Measurements from ENCODE around the gene SMAD5. TPM values are rescaled to one million over a fixed set of nuclear protein-coding genes. Genes with fewer than 3 reads are reported as not detected.

SMAD5 gene
- total and polyA plus RNA-seq, 5 donors from 2014 or later = 3.5 to 12.0 (median 4.5) TPM

DNA sequence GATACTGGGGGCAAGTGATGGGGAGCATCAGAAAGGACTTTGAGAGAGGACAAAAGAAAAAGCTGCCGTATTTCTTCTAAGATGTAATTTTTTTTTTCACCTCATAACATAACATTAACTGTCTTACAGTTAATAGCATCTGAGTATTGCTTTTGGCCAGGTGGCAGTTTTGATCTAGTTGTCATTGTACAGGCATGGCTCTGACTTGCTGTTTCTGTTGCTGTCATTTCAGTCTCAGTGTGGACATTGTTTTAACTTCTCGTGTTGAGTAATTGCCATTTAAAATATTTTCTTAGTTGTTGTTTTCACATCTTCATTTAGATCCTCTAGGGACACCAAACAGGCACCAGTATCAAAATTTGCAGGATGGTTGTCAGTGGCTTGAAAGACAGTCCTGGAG lies 12.4 kb downstream of the SMAD5 start:
- Histone ChIP-seq H3K27me3 (ENCODE audit: control insufficient read depth, insufficient read depth, low read length) (no peaks in the 10 kb centered on the region), H3K36me3 (ENCODE audit: control insufficient read depth, insufficient read depth, low read length) (no peaks in the 10 kb centered on the region), H3K4me3 (ENCODE audit: low read depth, low read length) (no peak overlapping the region), H3K27ac (ENCODE audit: insufficient read depth, low read length, poor library complexity, severe bottlenecking) (no peak overlapping the region), H3K9me3 (ENCODE audit: control insufficient read depth in 2 of 2, low read length in 2 of 2) (no peaks in the 10 kb centered on the region), H3K4me1 (ENCODE audit: control insufficient read depth, insufficient read depth, low read length, poor library complexity, severe bottlenecking) (no peaks in the 10 kb centered on the region)
- H3K9me3 Mint-ChIP-seq = peaks cover 0 to 2% (median 0%) of the 10 kb centered on the region in 7 donors
- no peaks in the 10 kb centered on the region for H3K27me3 Mint-ChIP-seq
- ATAC-seq (ENCODE audit: low read depth in 2 of 2) (no peak), DNase-seq (no peak)
- H3K36me3 Mint-ChIP-seq = no peaks in the 10 kb centered on the region
- no peak overlapping the region for H3K27ac Mint-ChIP-seq
- no peaks in the 10 kb centered on the region for H3K4me1 Mint-ChIP-seq
- H3K4me3 Mint-ChIP-seq = no peak overlapping the region

DNA sequence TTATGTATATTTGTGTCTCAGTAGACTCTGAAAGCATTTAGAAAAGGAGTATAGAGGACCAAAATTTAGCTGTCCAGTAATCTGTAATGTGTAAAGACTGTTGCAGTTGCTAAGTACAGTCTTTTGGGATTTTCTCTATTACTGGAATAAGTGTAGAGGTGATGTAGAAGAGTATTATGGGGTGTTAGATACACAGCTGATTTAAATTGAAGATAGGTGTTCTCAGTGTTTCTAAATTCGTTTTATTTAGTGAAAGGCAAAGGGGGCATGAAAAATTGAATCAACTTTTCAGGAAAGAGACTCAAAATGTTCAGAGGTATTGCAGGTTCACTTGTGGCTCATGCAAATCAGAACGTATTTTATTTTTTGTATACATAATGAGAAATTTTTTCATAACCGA lies 13.6 kb downstream of the SMAD5 start:
- H3K27ac Mint-ChIP-seq = no peak overlapping the region
- no peak for DNase-seq
- Histone ChIP-seq H3K36me3 (ENCODE audit: control insufficient read depth, insufficient read depth, low read length) (no peaks in the 10 kb centered on the region), H3K4me3 (ENCODE audit: low read depth, low read length) (no peak overlapping the region), H3K27me3 (ENCODE audit: control insufficient read depth, insufficient read depth, low read length) (no peaks in the 10 kb centered on the region), H3K27ac (ENCODE audit: insufficient read depth, low read length, poor library complexity, severe bottlenecking) (no peak overlapping the region), H3K9me3 (ENCODE audit: control insufficient read depth in 2 of 2, low read length in 2 of 2) (no peaks in the 10 kb centered on the region), H3K4me1 (ENCODE audit: control insufficient read depth, insufficient read depth, low read length, poor library complexity, severe bottlenecking) (no peaks in the 10 kb centered on the region)
- no peak overlapping the region for H3K4me3 Mint-ChIP-seq
- no peaks in the 10 kb centered on the region for H3K27me3 Mint-ChIP-seq
- peaks cover 0 to 2% (median 0%) of the 10 kb centered on the region in 4 donors for H3K4me1 Mint-ChIP-seq
- H3K36me3 Mint-ChIP-seq = no peaks in the 10 kb centered on the region
- H3K9me3 Mint-ChIP-seq = peaks cover 0 to 2% (median 0%) of the 10 kb centered on the region in 7 donors
- no peak for ATAC-seq (ENCODE audit: low read depth in 2 of 2)

DNA sequence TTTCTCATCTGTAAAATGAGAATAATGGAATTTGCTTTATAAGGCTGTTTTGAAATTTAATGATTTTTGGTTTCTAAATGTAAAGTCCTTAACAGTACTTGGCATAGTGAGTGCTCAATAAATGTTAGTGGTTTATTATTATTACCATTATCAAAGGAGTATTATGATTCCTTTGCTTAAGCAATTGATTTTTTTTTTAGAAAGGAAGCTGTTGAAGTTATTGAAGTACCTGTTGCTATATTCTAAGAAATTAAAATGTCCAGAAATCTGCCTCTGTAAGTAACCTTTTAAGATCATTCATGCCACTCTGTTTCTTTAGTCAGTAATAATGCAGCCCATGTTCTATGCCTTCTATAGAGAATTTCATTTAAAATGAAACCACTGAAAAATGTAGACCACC lies 15.0 kb downstream of the SMAD5 start:
- no peak overlapping the region for H3K4me3 Mint-ChIP-seq
- H3K27ac ChIP-seq (ENCODE audit: insufficient read depth, low read length, poor library complexity, severe bottlenecking) = no peak overlapping the region
- no peaks in the 10 kb centered on the region for H3K36me3 Mint-ChIP-seq
- no peak overlapping the region for H3K27ac Mint-ChIP-seq
- peaks cover 0 to 2% (median 0%) of the 10 kb centered on the region in 4 donors for H3K4me1 Mint-ChIP-seq
- no peaks in the 10 kb centered on the region for H3K36me3 ChIP-seq (ENCODE audit: control insufficient read depth, insufficient read depth, low read length)
- no peaks in the 10 kb centered on the region for H3K4me1 ChIP-seq (ENCODE audit: control insufficient read depth, insufficient read depth, low read length, poor library complexity, severe bottlenecking)
- ATAC-seq (ENCODE audit: low read depth in 2 of 2) (no peak), DNase-seq (no peak)
- no peaks in the 10 kb centered on the region for H3K27me3 Mint-ChIP-seq
- H3K9me3 Mint-ChIP-seq = peaks cover 0 to 2% (median 0%) of the 10 kb centered on the region in 7 donors
- H3K27me3 ChIP-seq (ENCODE audit: control insufficient read depth, insufficient read depth, low read length) = no peaks in the 10 kb centered on the region
- no peaks in the 10 kb centered on the region for H3K9me3 ChIP-seq (ENCODE audit: control insufficient read depth in 2 of 2, low read length in 2 of 2)
- H3K4me3 ChIP-seq (ENCODE audit: low read depth, low read length) = no peak overlapping the region

DNA sequence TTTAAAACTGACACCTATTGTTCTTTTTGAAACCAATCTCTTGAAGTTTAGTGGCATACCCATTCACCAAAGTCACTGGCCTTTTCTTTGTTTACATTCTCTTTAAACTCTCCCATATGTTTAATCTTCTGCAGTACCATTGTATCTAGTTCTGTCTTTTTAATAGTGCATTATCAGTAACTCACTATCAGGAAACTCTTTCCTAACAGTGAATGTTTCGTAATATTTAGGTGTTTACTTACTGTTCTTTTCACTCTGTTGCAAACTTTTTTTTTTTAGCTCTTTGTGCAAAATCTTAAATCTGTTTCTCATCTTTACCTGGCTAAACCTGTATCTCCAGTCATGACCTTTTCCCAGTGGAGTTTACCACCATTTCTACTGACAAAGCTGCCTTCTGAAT lies 17.2 kb downstream of the SMAD5 start:
- H3K27me3 ChIP-seq (ENCODE audit: control insufficient read depth, insufficient read depth, low read length) = no peaks in the 10 kb centered on the region
- ATAC-seq (ENCODE audit: low read depth in 2 of 2) (no peak), DNase-seq (no peak)
- Mint-ChIP-seq H3K4me1 (peaks cover 0 to 2% (median 0%) of the 10 kb centered on the region in 4 donors), H3K27me3 (no peaks in the 10 kb centered on the region), H3K36me3 (no peaks in the 10 kb centered on the region), H3K4me3 (no peak overlapping the region), H3K9me3 (peaks cover 0 to 2% (median 0%) of the 10 kb centered on the region in 7 donors), H3K27ac (no peak overlapping the region)
- no peak overlapping the region for H3K4me3 ChIP-seq (ENCODE audit: low read depth, low read length)
- H3K9me3 ChIP-seq (ENCODE audit: control insufficient read depth in 2 of 2, low read length in 2 of 2) = no peaks in the 10 kb centered on the region
- no peaks in the 10 kb centered on the region for H3K36me3 ChIP-seq (ENCODE audit: control insufficient read depth, insufficient read depth, low read length)
- no peak overlapping the region for H3K27ac ChIP-seq (ENCODE audit: insufficient read depth, low read length, poor library complexity, severe bottlenecking)
- H3K4me1 ChIP-seq (ENCODE audit: control insufficient read depth, insufficient read depth, low read length, poor library complexity, severe bottlenecking) = no peaks in the 10 kb centered on the region

DNA sequence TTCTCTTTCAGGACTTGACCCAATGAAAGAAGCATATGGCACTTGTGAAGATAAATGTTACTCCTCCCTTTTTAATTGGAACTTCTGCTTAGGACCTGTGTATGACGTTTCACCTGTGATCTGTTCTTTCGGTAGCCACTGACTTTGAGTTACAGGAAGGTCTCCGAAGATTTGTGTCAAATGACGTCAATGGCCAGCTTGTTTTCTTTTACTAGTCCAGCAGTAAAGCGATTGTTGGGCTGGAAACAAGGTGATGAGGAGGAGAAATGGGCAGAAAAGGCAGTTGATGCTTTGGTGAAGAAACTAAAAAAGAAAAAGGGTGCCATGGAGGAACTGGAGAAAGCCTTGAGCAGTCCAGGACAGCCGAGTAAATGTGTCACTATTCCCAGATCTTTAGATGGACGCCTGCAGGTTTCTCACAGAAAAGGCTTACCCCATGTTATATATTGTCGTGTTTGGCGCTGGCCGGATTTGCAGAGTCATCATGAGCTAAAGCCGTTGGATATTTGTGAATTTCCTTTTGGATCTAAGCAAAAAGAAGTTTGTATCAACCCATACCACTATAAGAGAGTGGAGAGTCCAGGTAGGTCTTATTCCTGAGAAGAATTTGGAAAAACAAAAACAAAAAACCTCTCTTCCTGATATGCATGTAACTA lies 21.1 kb downstream of the SMAD5 start:
- Mint-ChIP-seq H3K36me3 (no peaks in the 10 kb centered on the region), H3K4me3 (no peak overlapping the region), H3K4me1 (peaks cover 0 to 2% (median 0%) of the 10 kb centered on the region in 4 donors), H3K27me3 (no peaks in the 10 kb centered on the region), H3K9me3 (peaks cover 0 to 2% (median 0%) of the 10 kb centered on the region in 7 donors), H3K27ac (no peak overlapping the region)
- ATAC-seq (ENCODE audit: low read depth in 2 of 2) = no peak
- Histone ChIP-seq H3K4me1 (ENCODE audit: control insufficient read depth, insufficient read depth, low read length, poor library complexity, severe bottlenecking) (no peaks in the 10 kb centered on the region), H3K36me3 (ENCODE audit: control insufficient read depth, insufficient read depth, low read length) (no peaks in the 10 kb centered on the region), H3K4me3 (ENCODE audit: low read depth, low read length) (no peak overlapping the region), H3K9me3 (ENCODE audit: control insufficient read depth in 2 of 2, low read length in 2 of 2) (no peaks in the 10 kb centered on the region), H3K27me3 (ENCODE audit: control insufficient read depth, insufficient read depth, low read length) (no peaks in the 10 kb centered on the region), H3K27ac (ENCODE audit: insufficient read depth, low read length, poor library complexity, severe bottlenecking) (no peak overlapping the region)
- DNase-seq = no peak

DNA sequence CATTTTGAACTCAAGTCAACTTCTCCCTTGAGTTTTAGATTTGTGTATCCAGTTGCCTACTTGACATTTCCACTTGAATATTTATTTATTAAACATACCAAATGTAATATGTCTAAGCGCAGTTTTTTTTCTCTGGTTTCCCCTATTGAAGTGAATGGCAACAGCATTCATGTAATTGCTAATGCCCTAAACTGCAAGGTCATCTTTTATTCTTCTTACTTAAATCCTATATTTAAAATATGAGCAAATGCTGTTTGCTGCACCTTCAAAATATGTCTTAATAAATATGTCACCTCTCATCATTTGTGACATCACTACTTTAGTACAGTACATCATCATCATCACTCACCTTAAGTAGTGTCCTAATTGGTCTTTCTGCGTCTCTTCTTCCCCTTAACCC lies 22.4 kb downstream of the SMAD5 start:
- Mint-ChIP-seq H3K9me3 (peaks cover 0 to 2% (median 0%) of the 10 kb centered on the region in 7 donors), H3K27me3 (no peaks in the 10 kb centered on the region), H3K27ac (no peak overlapping the region), H3K4me1 (peaks cover 0 to 2% (median 0%) of the 10 kb centered on the region in 4 donors), H3K4me3 (no peak overlapping the region), H3K36me3 (no peaks in the 10 kb centered on the region)
- H3K4me1 ChIP-seq (ENCODE audit: control insufficient read depth, insufficient read depth, low read length, poor library complexity, severe bottlenecking) = no peaks in the 10 kb centered on the region
- no peak overlapping the region for H3K4me3 ChIP-seq (ENCODE audit: low read depth, low read length)
- DNase-seq (no peak), ATAC-seq (ENCODE audit: low read depth in 2 of 2) (no peak)
- no peaks in the 10 kb centered on the region for H3K36me3 ChIP-seq (ENCODE audit: control insufficient read depth, insufficient read depth, low read length)
- no peaks in the 10 kb centered on the region for H3K27me3 ChIP-seq (ENCODE audit: control insufficient read depth, insufficient read depth, low read length)
- H3K9me3 ChIP-seq (ENCODE audit: control insufficient read depth in 2 of 2, low read length in 2 of 2) = no peaks in the 10 kb centered on the region
- H3K27ac ChIP-seq (ENCODE audit: insufficient read depth, low read length, poor library complexity, severe bottlenecking) = no peak overlapping the region

DNA sequence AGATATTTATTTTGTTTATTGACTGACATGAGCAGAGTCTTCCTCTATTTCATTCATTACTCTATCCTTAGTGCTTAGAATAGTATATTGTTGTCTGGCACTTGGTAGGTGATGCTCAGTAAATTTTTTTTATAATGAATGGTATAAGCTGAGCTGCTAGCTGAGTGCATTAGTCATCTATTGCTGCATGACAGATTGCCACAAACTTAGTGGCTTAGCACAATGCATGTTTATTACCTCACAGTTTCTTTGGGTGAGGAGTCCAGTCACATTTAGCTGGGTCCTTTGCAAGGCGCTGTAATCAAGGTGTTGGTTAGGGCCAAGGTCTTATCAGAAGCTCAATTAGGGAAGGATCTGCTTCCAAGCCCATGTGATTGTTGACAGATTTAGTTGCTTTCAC lies 23.1 kb downstream of the SMAD5 start:
- Mint-ChIP-seq H3K27ac (no peak overlapping the region), H3K9me3 (peaks cover 0 to 2% (median 0%) of the 10 kb centered on the region in 7 donors), H3K27me3 (no peaks in the 10 kb centered on the region), H3K36me3 (no peaks in the 10 kb centered on the region), H3K4me1 (no peaks in the 10 kb centered on the region), H3K4me3 (no peak overlapping the region)
- DNase-seq (no peak), ATAC-seq (ENCODE audit: low read depth in 2 of 2) (no peak)
- Histone ChIP-seq H3K4me1 (ENCODE audit: control insufficient read depth, insufficient read depth, low read length, poor library complexity, severe bottlenecking) (no peaks in the 10 kb centered on the region), H3K4me3 (ENCODE audit: low read depth, low read length) (no peak overlapping the region), H3K27me3 (ENCODE audit: control insufficient read depth, insufficient read depth, low read length) (no peaks in the 10 kb centered on the region), H3K36me3 (ENCODE audit: control insufficient read depth, insufficient read depth, low read length) (no peaks in the 10 kb centered on the region), H3K27ac (ENCODE audit: insufficient read depth, low read length, poor library complexity, severe bottlenecking) (no peak overlapping the region), H3K9me3 (ENCODE audit: control insufficient read depth in 2 of 2, low read length in 2 of 2) (no peaks in the 10 kb centered on the region)

DNA sequence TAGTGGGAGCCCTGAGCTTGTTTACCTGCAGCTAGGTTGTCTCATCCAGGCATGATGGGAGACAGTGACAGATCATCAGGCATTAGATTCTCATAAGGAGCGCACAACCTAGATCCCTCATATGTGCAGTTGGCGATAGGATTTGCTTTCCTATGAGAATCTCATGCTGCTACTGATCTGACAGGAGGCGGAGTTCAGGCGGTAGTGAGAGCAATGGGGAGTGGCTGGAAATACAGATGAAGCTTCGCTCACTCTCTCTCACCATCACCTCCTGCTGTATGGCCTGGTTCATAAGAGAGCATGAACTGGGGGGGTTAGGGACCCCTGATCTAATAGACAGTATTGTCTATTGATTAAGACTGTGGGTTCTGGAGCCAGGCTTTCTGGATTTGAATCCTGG lies 24.9 kb downstream of the SMAD5 start:
- no peaks in the 10 kb centered on the region for H3K27me3 Mint-ChIP-seq
- H3K4me3 ChIP-seq (ENCODE audit: low read depth, low read length) = no peak overlapping the region
- no peaks in the 10 kb centered on the region for H3K36me3 Mint-ChIP-seq

More for the DNA sequence above, 24.9 kb downstream of the SMAD5 start:
- no peaks in the 10 kb centered on the region for H3K4me1 ChIP-seq (ENCODE audit: control insufficient read depth, insufficient read depth, low read length, poor library complexity, severe bottlenecking)
- Mint-ChIP-seq H3K4me3 (no peak overlapping the region), H3K27ac (no peak overlapping the region), H3K4me1 (no peaks in the 10 kb centered on the region), H3K9me3 (peaks cover 0 to 2% (median 0%) of the 10 kb centered on the region in 7 donors)
- ATAC-seq (ENCODE audit: low read depth in 2 of 2) (no peak), DNase-seq (no peak)
- H3K27ac ChIP-seq (ENCODE audit: insufficient read depth, low read length, poor library complexity, severe bottlenecking) = no peak overlapping the region
- H3K36me3 ChIP-seq (ENCODE audit: control insufficient read depth, insufficient read depth, low read length) = no peaks in the 10 kb centered on the region
- no peaks in the 10 kb centered on the region for H3K27me3 ChIP-seq (ENCODE audit: control insufficient read depth, insufficient read depth, low read length)
- no peaks in the 10 kb centered on the region for H3K9me3 ChIP-seq (ENCODE audit: control insufficient read depth in 2 of 2, low read length in 2 of 2)
